H9 (cell line): ENCODE results near the gene SH3GL2. TPM values are rescaled to one million over a fixed set of nuclear protein-coding genes. Genes with fewer than 3 reads are reported as not detected.

Source experiments
- DNase-seq: peaks from one replicate; pipeline ENCODE4 v3.0.0-alpha.2; 2017
- H2AFZ ChIP-seq: one replicate; pipeline ENCODE4 v1.6.1; 2013; ENCODE audit warnings: mild to moderate bottlenecking, low read length, control low read depth, moderate library complexity
- H2AK5ac ChIP-seq: 2 replicates; pipeline ENCODE4 v1.6.1; 2013; ENCODE audit warnings: low read length, control low read depth, mixed read lengths; ENCODE audit not compliant: insufficient read length
- H2BK120ac ChIP-seq: one replicate; pipeline ENCODE4 v1.6.1; 2013; ENCODE audit warnings: low read depth, mild to moderate bottlenecking, low read length, control low read depth, inconsistent platforms; ENCODE audit not compliant: poor library complexity, severe bottlenecking
- H2BK12ac ChIP-seq: 2 replicates; pipeline ENCODE4 v1.6.1; 2013; ENCODE audit warnings: low read length, control low read depth, mixed read lengths, low read depth; ENCODE audit not compliant: insufficient read length
- H2BK15ac ChIP-seq: 2 replicates; pipeline ENCODE4 v1.6.1; 2013; ENCODE audit warnings: low read depth, low read length, control low read depth
- H2BK20ac ChIP-seq: one replicate; pipeline ENCODE4 v1.6.1; 2013; ENCODE audit warnings: low read depth, mild to moderate bottlenecking, low read length, control low read depth, inconsistent platforms; ENCODE audit not compliant: poor library complexity, severe bottlenecking
- H2BK5ac ChIP-seq: 2 replicates; pipeline ENCODE4 v1.6.1; 2013; ENCODE audit warnings: low read length, control low read depth, mixed read lengths; ENCODE audit not compliant: insufficient read length
- H3K14ac ChIP-seq: 2 replicates; pipeline ENCODE4 v1.6.1; 2013; ENCODE audit warnings: low read length, control low read depth; ENCODE audit not compliant: insufficient read depth
- H3K18ac ChIP-seq: 2 replicates; pipeline ENCODE4 v1.6.1; 2013; ENCODE audit warnings: low read depth, mild to moderate bottlenecking, mixed read lengths, low read length, control low read depth; ENCODE audit not compliant: insufficient read length
- H3K23ac ChIP-seq: 2 replicates; pipeline ENCODE4 v1.6.1; 2013; ENCODE audit warnings: low read length, control low read depth, mixed read lengths, low read depth; ENCODE audit not compliant: insufficient read length
- H3K23me2 ChIP-seq: 2 replicates; pipeline ENCODE4 v1.6.1; 2013; ENCODE audit warnings: low read depth, mild to moderate bottlenecking, mixed read lengths, low read length, control low read depth; ENCODE audit not compliant: insufficient read length, poor library complexity, severe bottlenecking
- H3K27ac ChIP-seq: 2 replicates; pipeline ENCODE4 v1.5.1; 2013; ENCODE audit warnings: low read length, control low read depth, mixed read lengths, low read depth; ENCODE audit not compliant: insufficient read length
- H3K27me3 ChIP-seq: 2 replicates; pipeline ENCODE4 v1.6.1; 2013; ENCODE audit warnings: low read length, control low read depth, inconsistent platforms; ENCODE audit not compliant: insufficient read depth
- H3K4ac ChIP-seq: 2 replicates; pipeline ENCODE4 v1.6.1; 2013; ENCODE audit warnings: low read depth, mild to moderate bottlenecking, control low read depth, inconsistent platforms, low read length, moderate library complexity
- H3K4me1 ChIP-seq: 2 replicates; pipeline ENCODE4 v1.6.1; 2013; ENCODE audit warnings: low read length, control low read depth, inconsistent platforms; ENCODE audit not compliant: insufficient read depth
- H3K4me2 ChIP-seq: 2 replicates; pipeline ENCODE4 v1.6.1; 2013; ENCODE audit warnings: low read length, control low read depth, mixed read lengths; ENCODE audit not compliant: insufficient read length, insufficient read depth
- H3K56ac ChIP-seq: 2 replicates; pipeline ENCODE4 v1.6.1; 2013; ENCODE audit warnings: low read depth, mild to moderate bottlenecking, mixed read lengths, low read length, control low read depth; ENCODE audit not compliant: insufficient read length
- H3K79me1 ChIP-seq: 2 replicates; pipeline ENCODE4 v1.6.1; 2013; ENCODE audit warnings: low read depth, mild to moderate bottlenecking, moderate library complexity, low read length, control low read depth, inconsistent platforms; ENCODE audit not compliant: insufficient read depth, poor library complexity, severe bottlenecking
- H3K79me2 ChIP-seq: 2 replicates; pipeline ENCODE4 v1.6.1; 2013; ENCODE audit warnings: low read length, control low read depth, inconsistent platforms; ENCODE audit not compliant: insufficient read depth
- H3K9ac ChIP-seq: 2 replicates; pipeline ENCODE4 v1.6.1; 2013; ENCODE audit warnings: low read length, control low read depth, mixed read lengths; ENCODE audit not compliant: insufficient read length; ENCODE audit errors: extremely low read depth
- H3K9me3 ChIP-seq: one replicate; pipeline ENCODE4 v1.6.1; 2013; ENCODE audit warnings: low read depth, low read length, inconsistent platforms; ENCODE audit not compliant: control insufficient read depth
- H3T11ph ChIP-seq: one replicate; pipeline ENCODE4 v1.6.1; 2013; ENCODE audit warnings: mild to moderate bottlenecking, low read length, control low read depth, inconsistent platforms
- H4K20me1 ChIP-seq: one replicate; pipeline ENCODE4 v1.6.1; 2013; ENCODE audit not compliant: control insufficient read depth, insufficient read length, insufficient read depth
- H4K5ac ChIP-seq: 2 replicates; pipeline ENCODE4 v1.6.1; 2013; ENCODE audit warnings: low read depth, mild to moderate bottlenecking, mixed read lengths, low read length, control low read depth; ENCODE audit not compliant: insufficient read length
- H4K8ac ChIP-seq: replicated peaks from 2 replicates; pipeline ENCODE4 v1.6.1; 2013; ENCODE audit warnings: low read length, control low read depth, mixed read lengths, low read depth; ENCODE audit not compliant: insufficient read length
- H4K91ac ChIP-seq: 2 replicates; pipeline ENCODE4 v1.6.1; 2013; ENCODE audit warnings: low read depth, mild to moderate bottlenecking, moderate library complexity, mixed read lengths, low read length, control low read depth; ENCODE audit not compliant: insufficient read length
- H3K27ac Mint-ChIP-seq, 3 experiments: 2 replicates in 2 of 3; 3 replicates in 1 of 3; pipeline ENCODE4 v1.8.0; 2020 to 2021; ENCODE audit warnings: mixed read lengths in 3 of 3, mild to moderate bottlenecking in 1 of 3, moderate library complexity in 1 of 3
- H3K27me3 Mint-ChIP-seq: 2 replicates; pipeline ENCODE4 v1.8.0; 2021; ENCODE audit warnings: low read depth, mild to moderate bottlenecking, moderate library complexity, mixed read lengths
- H3K36me3 Mint-ChIP-seq, 3 experiments: 2 replicates in 2 of 3; 3 replicates in 1 of 3; pipeline ENCODE4 v1.8.0; 2020 to 2021; ENCODE audit warnings: low read depth in 3 of 3, mixed read lengths in 3 of 3; ENCODE audit not compliant: insufficient read depth in 1 of 3
- H3K4me1 Mint-ChIP-seq, 2 experiments: 2 replicates each; pipeline ENCODE4 v1.8.0; 2020; ENCODE audit warnings: mixed read lengths in 2 of 2
- H3K4me3 Mint-ChIP-seq, 2 experiments: 2 replicates in 1 of 2; 3 replicates in 1 of 2; pipeline ENCODE4 v1.8.0; 2020 to 2021; ENCODE audit warnings: mild to moderate bottlenecking in 2 of 2, mixed read lengths in 2 of 2, moderate library complexity in 1 of 2
- H3K9me3 Mint-ChIP-seq, 2 experiments: 2 replicates in 1 of 2; 3 replicates in 1 of 2; pipeline ENCODE4 v1.8.0; 2020; ENCODE audit warnings: mild to moderate bottlenecking in 2 of 2, mixed read lengths in 2 of 2, moderate library complexity in 1 of 2
- CTCF ChIP-seq: fragments of 200-600 bp; sonication (generic); conservative IDR thresholded peaks from 3 replicates; pipeline ENCODE4 v1.8.0; 2021; ENCODE audit warnings: antibody characterized with exemption, mild to moderate bottlenecking
- WGBS: extraction: QIAGEN DNeasy Blood & Tissue Kit; methylation state at CpG from one replicate; pipeline ENCODE4 v1.1.7; 2013; ENCODE audit warnings: missing lambda C conversion rate, low lambda C conversion rate, mixed read lengths; ENCODE audit not compliant: insufficient read length; ENCODE audit errors: extremely low coverage; 5-methylcytosine and 5-hydroxymethylcytosine counted together
- total RNA-seq: library from RNA; stranded (reverse); gene quantifications from 2 replicates; pipeline ENCODE4 v1.2.1, GENCODE V29; 2021

The SH3GL2 gene
- total RNA-seq, 1 experiment from 2014 or later, result 6.5 TPM

- Histone ChIP-seq H2BK15ac (no peak overlapping the region), H3K4me2 (no peak overlapping the region), H3K9me3 (no peaks in the 10 kb centered on the region), H2BK12ac (no peak overlapping the region), H3K27ac (no peak overlapping the region), H3K9ac (no peak overlapping the region), H4K5ac (no peak overlapping the region), H3K4me1 (no peaks in the 10 kb centered on the region), H2BK120ac (no peak overlapping the region), H2BK5ac (no peak overlapping the region), H3K4ac (no peak overlapping the region), H3K23me2 (no peaks in the 10 kb centered on the region), H3K14ac (no peak overlapping the region), H2AK5ac (no peak overlapping the region), H2BK20ac (no peak overlapping the region), H3K18ac (no peak overlapping the region), H3K23ac (no peak overlapping the region), H3K79me2 (no peaks in the 10 kb centered on the region), H4K20me1 (no peaks in the 10 kb centered on the region), H3K79me1 (no peaks in the 10 kb centered on the region), H3T11ph (no peak overlapping the region), H2AFZ (no peak overlapping the region), H3K56ac (no peak overlapping the region), H4K91ac (no peak overlapping the region), H3K27me3 (no peaks in the 10 kb centered on the region), H4K8ac (no peak overlapping the region)
- DNase-seq, result no peak
- Mint-ChIP-seq H3K9me3 (no peaks in the 10 kb centered on the region), H3K36me3 (no peaks in the 10 kb centered on the region), H3K27me3 (peaks cover 1% of the 10 kb centered on the region; the same call in 1 of the 2 replicates), H3K27ac (no peak overlapping the region; a peak in 1 of 7 replicates), H3K4me1 (peaks cover 15 to 23% of the 10 kb centered on the region in 2 experiments), H3K4me3 (no peak overlapping the region)
- WGBS, result no CpG with 5 or more reads among the region's 3 CpGs
- no peak for TF ChIP-seq CTCF
Measured at GRCh38 chr9:17613758-17614157, 34.9 kb downstream of the SH3GL2 start.
